ENCODE results near the gene BCL2L14. TPM values are rescaled to one million over a fixed set of nuclear protein-coding genes. Genes with fewer than 3 reads are reported as not detected.

BCL2L14 gene
- polyA plus RNA-seq, 1 of the 3 experiments (the other 2 are of a cell fraction), result not detected

GRCh38 chr12:12046401-12046800 lies 24.3 kb upstream of the BCL2L14 start:
- no peaks in the 10 kb centered on the region for H3K9me2 ChIP-seq
- H3K36me3 ChIP-seq (replicated peaks in 1 of 2; ENCODE audit: control insufficient read depth in 1 of 2, insufficient read depth in 2 of 2, low read length in 1 of 2), result no peaks in the 10 kb centered on the region
- POLR2A ChIA-PET, result no interaction called here
- H3F3A ChIP-seq (replicated peaks; ENCODE audit: insufficient read depth), result no peaks in the 10 kb centered on the region
- no peaks in the 10 kb centered on the region for H3K79me2 ChIP-seq (ENCODE audit: insufficient read depth)
- no peak overlapping the region for H3K4me3 ChIP-seq (ENCODE audit: low read depth in 2 of 2, low read length in 1 of 2)
- H4K20me1 ChIP-seq (ENCODE audit: insufficient read depth), result no peaks in the 10 kb centered on the region
- H3K27ac ChIP-seq (ENCODE audit: low read depth in 2 of 2, low read length in 1 of 2), result peak overlapping the region in 1 of 2 experiments; percentile 11; a peak in 1 of 4 replicates
- no peaks in the 10 kb centered on the region for H3K27me3 ChIP-seq (ENCODE audit: insufficient read depth)
- H3K9ac ChIP-seq, result no peak overlapping the region
- no peak overlapping the region for H2AFZ ChIP-seq (ENCODE audit: low read depth)
- TF ChIP-seq YY1 (IDR thresholded peaks at IDR 0.05; ENCODE audit: low read depth) (no peak), EZH2phosphoT487 (IDR thresholded peaks at IDR 0.05; ENCODE audit: borderline replicate concordance, low read depth) (no peak), TCF12 (IDR thresholded peaks at IDR 0.05) (0 out of 2 replicates have a peak, but pooled peaks have one; percentile 22), EP300 (IDR thresholded peaks at IDR 0.05; ENCODE audit: borderline replicate concordance in 1 of 2, low read depth in 1 of 2, low read length in 1 of 2) (peak in 1 of 2 experiments; percentile 36; a peak in 1 of 4 replicates), ELF1 (IDR thresholded peaks at IDR 0.05) (no peak), POLR2AphosphoS5 (IDR thresholded peaks at IDR 0.05; ENCODE audit: low read depth, low read length) (no peak), GABPA (IDR thresholded peaks at IDR 0.05; ENCODE audit: low read depth) (no peak), CHD2 (IDR thresholded peaks at IDR 0.05; ENCODE audit: low read length, partially characterized antibody) (no peak), MEF2A (IDR thresholded peaks at IDR 0.05; ENCODE audit: borderline replicate concordance, low read depth) (no peak), SMC3 (IDR thresholded peaks at IDR 0.05; ENCODE audit: low read depth, low read length) (no peak), SIN3A (IDR thresholded peaks at IDR 0.05; ENCODE audit: borderline replicate concordance, low read depth, low read length) (no peak), RCOR1 (IDR thresholded peaks at IDR 0.05; ENCODE audit: low read length) (no peak), FOXJ3 (CRISPR knock-in tag; IDR thresholded peaks at IDR 0.05) (no peak), GATA2 (CRISPR knock-in tag; IDR thresholded peaks at IDR 0.05) (peak; percentile 28), NFIC (IDR thresholded peaks at IDR 0.05; ENCODE audit: borderline replicate concordance) (no peak), REST (IDR thresholded peaks at IDR 0.05; ENCODE audit: low read depth, low read length) (no peak), USF2 (IDR thresholded peaks at IDR 0.05; ENCODE audit: borderline replicate concordance, low read depth, low read length) (no peak)
- H3K4me1 ChIP-seq (ENCODE audit: control insufficient read depth in 1 of 2, insufficient read depth in 2 of 2, low read depth in 1 of 2, low read length in 1 of 2), result peaks cover 0 to 5% of the 10 kb centered on the region in 2 experiments; a peak in 1 of 4 replicates
- CTCF ChIA-PET, result interaction anchor here (1.1 kb wide), 1 partner anchor 14 kb away, joined by 4 read pairs; no protein-coding TSS in a partner anchor
- 86% methylated on average over 7 of the region's 7 CpGs for WGBS (ENCODE audit: low lambda C conversion rate)
- H3K9me3 ChIP-seq, result no peaks in the 10 kb centered on the region
- DNase-seq, result peak; percentile 26
- H3K4me2 ChIP-seq, result no peak overlapping the region
